ENCODE data around the gene IFNA5.

Gene IFNA5

GRCh38 chr9:21322911-21323461 lies 17.9 kb upstream of the IFNA5 start:
- DNase-seq (ENCODE audit: insufficient read length) (no peak), FAIRE-seq (no peak)
- no peak for TF ChIP-seq POLR2AphosphoS5 (IDR thresholded peaks at IDR 0.05; ENCODE audit: low read depth, low read length)
- TF ChIP-seq TAF1 (IDR thresholded peaks at IDR 0.05; ENCODE audit: borderline replicate concordance, low read depth, low read length): no peak
- no peak for TF ChIP-seq POLR2A (IDR thresholded peaks at IDR 0.05; ENCODE audit: low read depth, low read length)

GRCh38 chr9:21320465-21320864 lies 15.4 kb upstream of the IFNA5 start:
- DNase-seq (ENCODE audit: insufficient read length) (no peak), FAIRE-seq (no peak)
- no peak for TF ChIP-seq POLR2AphosphoS5 (IDR thresholded peaks at IDR 0.05; ENCODE audit: low read depth, low read length)
- TF ChIP-seq TAF1 (IDR thresholded peaks at IDR 0.05; ENCODE audit: borderline replicate concordance, low read depth, low read length): no peak
- TF ChIP-seq POLR2A (IDR thresholded peaks at IDR 0.05; ENCODE audit: low read depth, low read length): no peak

- TF ChIP-seq POLR2AphosphoS5 (IDR thresholded peaks at IDR 0.05; ENCODE audit: low read depth, low read length) (no peak), TAF1 (IDR thresholded peaks at IDR 0.05; ENCODE audit: borderline replicate concordance, low read depth, low read length) (no peak), POLR2A (IDR thresholded peaks at IDR 0.05; ENCODE audit: low read depth, low read length) (no peak)
- DNase-seq (ENCODE audit: insufficient read length): no peak
- peak; percentile 40 for FAIRE-seq
Measured at GRCh38 chr9:21317956-21318923, 13.1 kb upstream of the IFNA5 start.

- FAIRE-seq: peak; percentile 33
- TF ChIP-seq POLR2AphosphoS5 (IDR thresholded peaks at IDR 0.05; ENCODE audit: low read depth, low read length) (no peak), POLR2A (IDR thresholded peaks at IDR 0.05; ENCODE audit: low read depth, low read length) (no peak), TAF1 (IDR thresholded peaks at IDR 0.05; ENCODE audit: borderline replicate concordance, low read depth, low read length) (no peak)
- no peak for DNase-seq (ENCODE audit: insufficient read length)
Measured at GRCh38 chr9:21316860-21317259, 11.7 kb upstream of the IFNA5 start.

GRCh38 chr9:21316032-21316842 lies 11.1 kb upstream of the IFNA5 start:
- no peak for TF ChIP-seq POLR2A (IDR thresholded peaks at IDR 0.05; ENCODE audit: low read depth, low read length)
- no peak for TF ChIP-seq TAF1 (IDR thresholded peaks at IDR 0.05; ENCODE audit: borderline replicate concordance, low read depth, low read length)
- TF ChIP-seq POLR2AphosphoS5 (IDR thresholded peaks at IDR 0.05; ENCODE audit: low read depth, low read length): no peak
- DNase-seq (ENCODE audit: insufficient read length) (no peak), FAIRE-seq (no peak)

- no peak for FAIRE-seq
- TF ChIP-seq POLR2AphosphoS5 (IDR thresholded peaks at IDR 0.05; ENCODE audit: low read depth, low read length): no peak
- no peak for TF ChIP-seq POLR2A (IDR thresholded peaks at IDR 0.05; ENCODE audit: low read depth, low read length)
- no peak for TF ChIP-seq TAF1 (IDR thresholded peaks at IDR 0.05; ENCODE audit: borderline replicate concordance, low read depth, low read length)
- DNase-seq (ENCODE audit: insufficient read length): no peak
Measured at GRCh38 chr9:21314152-21314551, 9.0 kb upstream of the IFNA5 start.

- TF ChIP-seq POLR2AphosphoS5 (IDR thresholded peaks at IDR 0.05; ENCODE audit: low read depth, low read length): no peak
- TF ChIP-seq TAF1 (IDR thresholded peaks at IDR 0.05; ENCODE audit: borderline replicate concordance, low read depth, low read length): no peak
- TF ChIP-seq POLR2A (IDR thresholded peaks at IDR 0.05; ENCODE audit: low read depth, low read length): no peak
- DNase-seq (ENCODE audit: insufficient read length): no peak
- no peak for FAIRE-seq
Measured at GRCh38 chr9:21311889-21312288, 6.8 kb upstream of the IFNA5 start.

GRCh38 chr9:21295992-21296391 lies 9.1 kb downstream of the IFNA5 start:
- DNase-seq (ENCODE audit: insufficient read length) (no peak), FAIRE-seq (no peak)
- TF ChIP-seq TAF1 (IDR thresholded peaks at IDR 0.05; ENCODE audit: borderline replicate concordance, low read depth, low read length): no peak
- no peak for TF ChIP-seq POLR2AphosphoS5 (IDR thresholded peaks at IDR 0.05; ENCODE audit: low read depth, low read length)
- TF ChIP-seq POLR2A (IDR thresholded peaks at IDR 0.05; ENCODE audit: low read depth, low read length): no peak

- TF ChIP-seq TAF1 (IDR thresholded peaks at IDR 0.05; ENCODE audit: borderline replicate concordance, low read depth, low read length): no peak
- no peak for FAIRE-seq
- DNase-seq (ENCODE audit: insufficient read length): no peak
Measured at GRCh38 chr9:21294904-21295538, 10.1 kb downstream of the IFNA5 start.

GRCh38 chr9:21294364-21294774 lies 10.7 kb downstream of the IFNA5 start:
- TF ChIP-seq TAF1 (IDR thresholded peaks at IDR 0.05; ENCODE audit: borderline replicate concordance, low read depth, low read length) (no peak), POLR2A (IDR thresholded peaks at IDR 0.05; ENCODE audit: low read depth, low read length) (no peak), POLR2AphosphoS5 (IDR thresholded peaks at IDR 0.05; ENCODE audit: low read depth, low read length) (no peak)
- DNase-seq (ENCODE audit: insufficient read length): no peak
- FAIRE-seq: no peak

GRCh38 chr9:21289848-21290247 lies 15.3 kb downstream of the IFNA5 start:
- FAIRE-seq (no peak), DNase-seq (ENCODE audit: insufficient read length) (no peak)
- TF ChIP-seq TAF1 (IDR thresholded peaks at IDR 0.05; ENCODE audit: borderline replicate concordance, low read depth, low read length) (no peak), POLR2A (IDR thresholded peaks at IDR 0.05; ENCODE audit: low read depth, low read length) (no peak), POLR2AphosphoS5 (IDR thresholded peaks at IDR 0.05; ENCODE audit: low read depth, low read length) (no peak)

Data from GM12892 (cell line).